Thoracic aorta (tissue), 2 donors: ENCODE measurements around the gene STARD9. TPM values are rescaled to one million over a fixed set of nuclear protein-coding genes. Genes with fewer than 3 reads are reported as not detected.
"Not testable (repeated sequence)": the region's sequence is repeated elsewhere in the genome, so short reads cannot be mapped to it uniquely, and the experiment has no call there.

ENCODE experiments used
- ATAC-seq: fragments of 150-250 bp; one replicate; pipeline ENCODE4 v1.8.0; 2017; ENCODE audit warnings: low read depth; ENCODE audit not compliant: insufficient number of reproducible peaks, low FRiP score
- DNase-seq: peaks from one replicate; pipeline ENCODE4 v3.0.0-alpha.2; 2020; ENCODE audit warnings: low spot score
- H3K27ac ChIP-seq, 2 donors: fragments of 200-600 bp; sonication (generic); 1 replicate in 1 of 2; 2 replicates in 1 of 2; pipeline ENCODE4 v1.5.1; 2016; ENCODE audit warnings: mild to moderate bottlenecking in 2 of 2, moderate library complexity in 2 of 2
- H3K27me3 ChIP-seq: fragments of 200-600 bp; sonication (generic); replicated peaks from 2 replicates; pipeline ENCODE4 v1.6.0; 2016; ENCODE audit warnings: mild to moderate bottlenecking; ENCODE audit not compliant: insufficient read depth
- H3K36me3 ChIP-seq: fragments of 200-600 bp; sonication (generic); one replicate; pipeline ENCODE4 v1.5.1; 2016
- H3K4me1 ChIP-seq, 2 donors: fragments of 200-600 bp; sonication (generic); 1 replicate in 1 of 2; 2 replicates in 1 of 2; pipeline versions ENCODE4 v1.5.1 to v1.6.0; 2016; ENCODE audit warnings: low read depth in 2 of 2, mild to moderate bottlenecking in 1 of 2; ENCODE audit not compliant: control insufficient read depth in 1 of 2
- H3K4me3 ChIP-seq: fragments of 200-600 bp; sonication (generic); 2 replicates; pipeline ENCODE4 v1.5.1; 2016; ENCODE audit warnings: mild to moderate bottlenecking
- H3K9me3 ChIP-seq: fragments of 200-600 bp; sonication (generic); 2 replicates; pipeline ENCODE4 v1.5.1; 2016
- total RNA-seq, 2 donors: library from RNA; depleted of rRNA; stranded (reverse); fragments of >200 nt; gene quantifications; one replicate each; pipeline versions ENCODE4 v1.1.0 to v1.2.3, GENCODE V29; 2016
- TF ChIP-seq, protein P1 (sequence below): fragments of 200-600 bp; sonication (generic); IDR thresholded peaks from one replicate; pipeline ENCODE4 v1.5.1; 2019; ENCODE audit warnings: antibody characterized with exemption

Gene STARD9
- total RNA-seq, 2 donors from 2014 or later, result 59.8 to 67.8 TPM

DNA sequence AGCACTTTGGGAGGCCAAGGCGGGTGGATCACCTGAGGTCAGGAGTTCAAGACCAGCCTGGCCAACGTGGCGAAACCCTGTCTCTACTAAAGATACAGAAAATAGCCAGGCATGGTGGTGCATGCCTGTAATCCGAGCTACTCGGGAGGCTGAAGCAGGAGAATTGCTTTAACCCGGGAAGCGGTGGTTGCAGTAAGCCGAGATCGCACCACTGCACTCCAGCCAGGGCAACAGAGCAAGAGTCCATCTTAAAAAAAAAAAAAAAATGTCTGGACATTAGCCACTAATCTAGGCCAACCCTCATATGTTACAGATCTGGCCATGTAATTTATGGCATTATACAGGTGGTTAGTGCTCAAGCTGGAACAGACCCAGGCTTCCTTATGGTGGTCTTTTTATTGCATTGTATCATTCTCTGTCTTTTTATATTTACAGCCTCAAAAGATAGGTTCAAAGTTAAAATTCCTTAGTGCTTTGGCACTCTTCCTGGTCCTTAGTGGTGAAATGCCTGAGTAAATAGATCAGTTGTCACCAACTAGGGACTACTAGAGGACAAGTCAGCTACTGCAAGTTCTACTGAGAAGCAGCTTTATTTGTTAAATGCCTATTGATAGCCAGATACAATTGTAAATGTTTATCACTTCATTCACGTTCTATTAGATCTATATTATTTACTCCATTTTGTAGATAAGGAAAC lies 16.0 kb downstream of the STARD9 start:
- no peaks in the 10 kb centered on the region for H3K36me3 ChIP-seq
- H3K27me3 ChIP-seq, result no peaks in the 10 kb centered on the region
- no peaks in the 10 kb centered on the region for H3K9me3 ChIP-seq
- TF ChIP-seq, protein P1, sequence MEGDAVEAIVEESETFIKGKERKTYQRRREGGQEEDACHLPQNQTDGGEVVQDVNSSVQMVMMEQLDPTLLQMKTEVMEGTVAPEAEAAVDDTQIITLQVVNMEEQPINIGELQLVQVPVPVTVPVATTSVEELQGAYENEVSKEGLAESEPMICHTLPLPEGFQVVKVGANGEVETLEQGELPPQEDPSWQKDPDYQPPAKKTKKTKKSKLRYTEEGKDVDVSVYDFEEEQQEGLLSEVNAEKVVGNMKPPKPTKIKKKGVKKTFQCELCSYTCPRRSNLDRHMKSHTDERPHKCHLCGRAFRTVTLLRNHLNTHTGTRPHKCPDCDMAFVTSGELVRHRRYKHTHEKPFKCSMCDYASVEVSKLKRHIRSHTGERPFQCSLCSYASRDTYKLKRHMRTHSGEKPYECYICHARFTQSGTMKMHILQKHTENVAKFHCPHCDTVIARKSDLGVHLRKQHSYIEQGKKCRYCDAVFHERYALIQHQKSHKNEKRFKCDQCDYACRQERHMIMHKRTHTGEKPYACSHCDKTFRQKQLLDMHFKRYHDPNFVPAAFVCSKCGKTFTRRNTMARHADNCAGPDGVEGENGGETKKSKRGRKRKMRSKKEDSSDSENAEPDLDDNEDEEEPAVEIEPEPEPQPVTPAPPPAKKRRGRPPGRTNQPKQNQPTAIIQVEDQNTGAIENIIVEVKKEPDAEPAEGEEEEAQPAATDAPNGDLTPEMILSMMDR, result peak; percentile 47
- H3K27ac ChIP-seq, result peak overlapping the region in 1 of 2 donors; percentile 79
- H3K4me1 ChIP-seq, result peaks cover 15 to 53% of the 10 kb centered on the region in 2 donors
- H3K4me3 ChIP-seq, result no peak overlapping the region
- DNase-seq (no peak), ATAC-seq (no peak)

DNA sequence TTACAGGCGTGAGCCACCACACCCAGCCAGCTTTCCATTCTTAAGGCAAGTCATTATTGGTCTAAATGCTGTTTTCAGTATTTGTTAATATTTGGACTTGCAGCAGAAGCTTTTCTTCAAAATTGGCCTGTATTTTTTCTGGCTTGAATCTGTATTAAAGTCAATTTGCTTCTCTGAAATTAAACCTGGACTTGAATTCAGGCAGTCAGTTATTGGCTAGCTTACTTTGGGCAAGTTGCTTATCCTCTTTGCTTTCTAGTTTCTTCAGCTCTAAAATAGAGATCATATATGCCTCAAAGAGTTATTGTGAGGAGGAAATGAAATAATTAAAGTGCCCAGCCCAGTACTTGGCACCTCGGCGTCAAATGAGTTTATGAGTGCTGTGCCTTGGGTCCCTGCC lies 17.3 kb downstream of the STARD9 start:
- TF ChIP-seq, protein P1, result no peak
- DNase-seq (no peak), ATAC-seq (no peak)
- no peaks in the 10 kb centered on the region for H3K27me3 ChIP-seq
- no peaks in the 10 kb centered on the region for H3K9me3 ChIP-seq
- peak overlapping the region; percentile 48 to 79 for H3K27ac ChIP-seq
- H3K36me3 ChIP-seq, result no peaks in the 10 kb centered on the region
- H3K4me1 ChIP-seq, result peaks cover 17 to 62% of the 10 kb centered on the region in 2 donors
- H3K4me3 ChIP-seq, result peak overlapping the region; percentile 45

DNA sequence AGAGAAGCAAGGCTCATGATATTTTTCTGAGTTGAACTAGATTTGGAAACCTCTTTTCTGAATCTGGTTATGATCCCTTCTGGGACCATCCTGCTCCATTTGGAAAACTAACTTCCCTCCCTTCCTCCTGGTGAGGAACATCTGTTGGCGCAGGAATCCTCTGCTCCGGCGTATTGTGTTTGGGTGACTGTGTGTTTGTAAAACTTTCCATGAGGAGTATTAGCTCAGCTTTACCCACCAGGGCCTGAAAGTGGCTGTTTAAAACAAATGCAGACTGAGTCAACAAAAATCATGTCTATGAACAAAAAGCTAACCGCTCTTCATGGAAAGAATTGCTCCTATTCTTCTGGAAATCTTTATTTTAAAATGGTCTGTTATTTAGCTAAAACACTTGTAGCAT lies 17.7 kb downstream of the STARD9 start:
- TF ChIP-seq, protein P1, result no peak
- Histone ChIP-seq H3K4me3 (peak overlapping the region; percentile 45), H3K27ac (peak overlapping the region; percentile 48 to 79), H3K36me3 (no peaks in the 10 kb centered on the region), H3K4me1 (peaks cover 17 to 62% of the 10 kb centered on the region in 2 donors), H3K9me3 (no peaks in the 10 kb centered on the region), H3K27me3 (no peaks in the 10 kb centered on the region)
- ATAC-seq (peak; percentile 71), DNase-seq (no peak)

DNA sequence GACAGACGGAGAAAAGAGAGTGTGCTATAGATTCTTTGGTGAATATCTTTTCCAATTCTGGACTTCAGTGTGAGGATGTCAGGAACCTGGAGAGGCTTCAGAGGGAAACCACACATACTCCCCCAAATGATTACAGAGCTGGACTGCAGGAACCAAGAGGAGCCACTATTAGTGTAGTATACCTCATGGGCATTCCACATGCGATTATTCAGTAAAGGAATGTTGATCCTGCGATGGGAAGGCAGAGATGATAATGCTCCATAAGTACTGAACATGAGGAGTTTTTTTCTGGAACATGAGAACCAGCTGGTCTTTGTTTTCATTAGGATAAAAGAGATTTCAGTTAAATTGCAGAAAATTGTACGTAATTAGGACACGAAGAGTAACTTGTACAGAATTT lies 18.7 kb downstream of the STARD9 start:
- no peaks in the 10 kb centered on the region for H3K9me3 ChIP-seq
- peak overlapping the region; percentile 48 to 79 for H3K27ac ChIP-seq
- H3K36me3 ChIP-seq, result no peaks in the 10 kb centered on the region
- no peak for ATAC-seq
- DNase-seq, result no peak
- H3K27me3 ChIP-seq, result no peaks in the 10 kb centered on the region
- H3K4me1 ChIP-seq, result peaks cover 17 to 66% of the 10 kb centered on the region in 2 donors
- TF ChIP-seq, protein P1, result no peak
- no peak overlapping the region for H3K4me3 ChIP-seq

DNA sequence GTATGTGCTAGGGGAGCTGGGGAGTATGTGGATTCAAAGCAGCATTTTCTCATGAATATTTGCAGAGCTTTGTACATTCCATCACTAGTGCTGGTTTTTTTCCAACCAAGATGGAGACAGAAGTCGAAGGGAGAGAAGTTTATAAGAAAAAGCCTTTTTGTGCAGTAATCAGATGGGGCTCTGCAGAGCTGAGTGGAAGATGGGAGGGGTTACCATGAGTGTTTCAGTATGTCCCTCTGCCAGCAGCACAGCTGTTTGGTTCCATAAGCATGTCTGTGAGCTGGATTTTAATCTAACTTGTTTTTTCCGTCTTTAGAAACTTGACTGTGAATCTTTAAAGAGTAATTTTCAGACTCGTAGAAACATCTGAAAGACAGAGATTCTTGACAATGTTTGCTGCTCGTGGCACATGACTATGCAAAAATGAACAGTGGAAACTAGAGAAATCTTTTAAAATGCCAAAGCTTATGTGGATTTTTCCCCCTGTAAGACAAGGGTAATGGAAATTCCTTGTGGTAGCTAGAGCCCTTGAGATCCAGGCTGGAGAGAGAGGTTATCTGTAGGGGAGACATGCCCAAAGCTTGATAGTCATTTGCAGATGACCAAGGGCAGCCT lies 20.3 kb downstream of the STARD9 start:
- ATAC-seq (no peak), DNase-seq (no peak)
- no peaks in the 10 kb centered on the region for H3K36me3 ChIP-seq
- TF ChIP-seq, protein P1, result no peak
- H3K4me1 ChIP-seq, result peaks cover 17 to 78% of the 10 kb centered on the region in 2 donors
- H3K27me3 ChIP-seq, result no peaks in the 10 kb centered on the region
- H3K27ac ChIP-seq, result peak overlapping the region; percentile 9 to 33
- H3K9me3 ChIP-seq, result no peaks in the 10 kb centered on the region
- no peak overlapping the region for H3K4me3 ChIP-seq

DNA sequence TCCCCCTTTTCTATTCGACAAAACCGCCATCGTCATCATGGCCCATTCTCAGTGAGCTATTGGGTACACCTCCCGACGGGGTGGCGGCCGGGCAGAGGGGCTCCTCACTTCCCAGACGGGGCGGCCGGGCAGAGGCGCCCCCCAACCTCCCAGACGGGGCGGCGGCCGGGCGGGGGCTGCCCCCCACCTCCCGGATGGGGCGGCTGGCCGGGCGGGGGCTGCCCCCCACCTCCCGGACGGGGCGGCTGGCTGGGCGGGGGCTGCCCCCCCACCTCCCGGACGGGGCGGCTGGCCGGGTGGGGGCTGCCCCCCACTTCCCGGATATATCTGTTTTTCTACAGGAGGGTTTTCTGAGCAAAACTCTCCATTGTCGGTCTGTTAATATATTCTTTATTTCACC lies 25.9 kb downstream of the STARD9 start:
- not testable (repeated sequence) for H3K36me3 ChIP-seq, ATAC-seq, DNase-seq, H3K9me3 ChIP-seq, H3K4me3 ChIP-seq, H3K27ac ChIP-seq, H3K27me3 ChIP-seq
- H3K4me1 ChIP-seq, result peaks cover 12 to 45% of the 10 kb centered on the region in 2 donors
